GM21786 (cell line): Measurements from ENCODE around the gene MLLT6.

Source experiments
- ATAC-seq: cut with Tn5 transposase; IDR thresholded peaks from one replicate; pipeline ENCODE4 v1.9.1; 2021; ENCODE audit not compliant: unreplicated experiment

The MLLT6 gene

GRCh38 chr17:38741461-38741860 lies 36.4 kb downstream of the MLLT6 start:
- no peak for ATAC-seq

DNA sequence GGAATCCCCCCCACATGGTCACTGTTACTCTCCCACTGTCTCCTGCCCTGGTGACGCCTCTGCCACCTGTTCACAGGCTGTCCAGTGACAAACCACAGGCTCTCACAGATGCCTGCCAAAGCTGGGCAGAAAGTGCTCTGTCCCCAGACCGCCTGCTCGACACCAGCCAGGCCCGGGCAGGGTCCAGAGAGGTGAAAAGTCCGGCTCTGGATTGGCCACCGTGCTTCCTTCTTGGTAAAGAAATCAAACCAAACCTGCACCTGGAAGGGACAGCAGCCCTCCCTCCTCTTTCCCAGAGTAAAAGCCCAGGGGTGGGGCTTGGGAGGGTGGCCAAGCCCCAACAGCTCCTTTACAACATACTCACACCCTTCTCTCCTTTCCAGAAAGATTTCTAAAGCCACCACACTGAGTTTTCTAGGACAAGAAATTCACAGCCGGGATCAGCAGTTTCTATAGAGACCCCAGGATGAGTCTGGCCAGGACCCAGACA lies 36.9 kb downstream of the MLLT6 start:
- no peak for ATAC-seq

- no peak for ATAC-seq
Measured at GRCh38 chr17:38742411-38743308, 37.6 kb downstream of the MLLT6 start.

- ATAC-seq: no peak
Measured at GRCh38 chr17:38743556-38744171, 38.6 kb downstream of the MLLT6 start.

GRCh38 chr17:38745545-38745944 lies 40.5 kb downstream of the MLLT6 start:
- ATAC-seq: no peak

- no peak for ATAC-seq
Measured at GRCh38 chr17:38746004-38746848, 41.2 kb downstream of the MLLT6 start.

GRCh38 chr17:38746849-38747462 lies 41.9 kb downstream of the MLLT6 start:
- ATAC-seq: no peak

DNA sequence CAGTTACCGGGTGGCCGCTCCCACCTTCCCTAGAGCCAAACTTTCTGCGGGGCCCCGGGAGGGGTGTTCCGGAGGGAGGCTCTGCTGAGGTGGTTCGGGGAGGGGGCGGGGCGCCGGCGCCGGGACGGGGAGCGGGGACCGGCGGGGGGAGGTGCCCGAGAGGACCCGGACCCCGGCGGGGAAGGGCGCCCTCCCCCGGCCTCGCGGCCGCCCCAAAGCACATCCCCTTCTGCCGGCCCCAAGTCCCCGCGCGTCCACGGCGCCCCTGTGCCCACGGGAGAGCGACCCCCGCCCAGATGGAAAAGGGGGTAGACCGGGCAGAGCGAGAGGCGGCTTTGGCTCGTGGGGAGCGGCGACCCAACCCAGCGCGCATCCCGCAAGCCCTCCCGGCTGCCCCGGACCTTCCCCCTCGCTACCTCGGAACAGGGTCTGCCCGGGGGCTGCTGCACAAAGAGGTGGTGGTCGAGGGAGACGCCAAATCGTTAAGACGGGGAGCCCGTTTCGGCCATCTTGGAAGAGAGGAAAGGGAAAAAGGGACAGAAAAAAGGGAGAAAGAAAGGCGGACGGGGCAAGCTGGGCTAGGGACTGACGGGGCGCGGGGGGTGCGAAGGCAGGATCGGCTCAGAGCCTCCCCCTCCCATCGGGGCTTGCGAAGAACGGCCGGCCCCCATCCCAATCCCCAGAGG lies 42.5 kb downstream of the MLLT6 start:
- ATAC-seq: no peak

DNA sequence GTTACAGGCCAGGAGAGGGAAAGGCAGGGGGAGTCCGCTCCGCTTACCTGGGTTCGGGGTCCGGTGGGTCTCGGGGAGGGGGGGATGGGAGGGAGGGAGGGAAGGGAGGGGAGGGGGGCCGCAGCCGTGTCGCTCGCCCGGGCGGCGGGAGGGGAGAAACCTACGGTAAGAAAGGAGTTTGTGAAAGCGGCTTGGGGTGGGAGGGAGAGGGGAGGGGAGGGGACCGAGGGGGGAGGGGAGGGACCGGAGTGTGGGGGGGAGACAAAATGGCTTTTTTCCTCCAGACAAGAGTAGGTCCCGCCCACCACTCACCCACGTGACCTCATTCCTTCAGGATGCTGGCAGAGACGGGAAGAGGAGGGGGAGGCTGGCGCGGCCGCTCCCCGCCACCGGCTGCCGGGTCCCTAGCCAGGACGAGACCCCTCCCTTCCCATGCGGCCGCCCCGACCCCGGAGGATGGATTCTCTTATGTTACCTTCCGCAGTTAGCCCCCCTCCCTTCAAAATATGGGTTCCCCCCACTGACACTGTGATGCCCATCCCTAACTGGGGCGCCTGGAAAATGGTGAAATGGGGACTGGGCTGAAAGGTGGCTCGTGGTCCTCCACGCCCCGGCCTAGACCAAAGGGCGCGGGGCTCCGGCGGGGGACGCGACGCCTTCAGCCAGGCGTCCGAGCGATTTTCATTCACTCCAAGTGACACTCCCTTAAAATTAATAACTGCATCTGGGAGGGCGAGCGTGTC lies 43.2 kb downstream of the MLLT6 start, which contains the start of gene PCGF2:
PCGF2 (minus strand) TSS at position 188 of the 743 bp plus-strand sequence. CDS start 7,934 bp downstream, outside the sequence.
- ATAC-seq: no peak

GRCh38 chr17:38748892-38749222 lies 43.8 kb downstream of the MLLT6 start:
- no peak for ATAC-seq

GRCh38 chr17:38749223-38750043 lies 44.4 kb downstream of the MLLT6 start:
- no peak for ATAC-seq

- no peak for ATAC-seq
Measured at GRCh38 chr17:38750044-38750311, 44.9 kb downstream of the MLLT6 start.

- ATAC-seq: no peak
Measured at GRCh38 chr17:38750312-38751121, 45.4 kb downstream of the MLLT6 start.

DNA sequence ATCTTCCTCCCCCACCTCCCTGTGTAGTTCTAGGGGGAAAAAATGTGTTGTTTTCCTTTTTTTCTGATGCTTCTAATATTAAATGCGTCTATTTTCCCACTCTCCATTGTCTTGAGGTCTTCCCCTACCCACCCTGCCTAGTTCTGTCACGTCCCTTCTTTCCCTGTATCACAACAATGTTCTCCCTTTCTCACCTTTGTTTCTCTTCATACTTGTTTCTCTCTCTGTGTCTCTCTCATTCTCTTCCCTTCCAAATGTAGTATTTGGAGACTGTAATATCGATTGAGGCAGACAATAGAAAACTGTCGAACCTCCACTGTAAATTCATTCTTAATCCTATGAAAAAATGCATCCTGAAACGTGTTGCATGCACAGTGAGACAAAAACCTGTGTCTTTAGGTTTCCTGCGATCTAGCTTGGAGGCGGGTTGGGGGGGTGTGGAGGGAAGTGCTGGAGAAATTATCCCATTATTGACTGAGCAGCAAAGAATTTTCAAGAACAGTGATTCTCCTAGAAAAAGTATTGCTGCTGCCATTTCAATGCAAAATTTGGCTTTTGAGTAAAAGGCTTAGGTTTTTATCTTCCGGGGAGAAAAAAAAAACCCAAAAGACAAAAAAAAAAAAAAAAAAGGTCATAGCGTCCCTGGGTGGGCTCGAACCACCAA lies 46.2 kb downstream of the MLLT6 start:
- ATAC-seq: no peak

DNA sequence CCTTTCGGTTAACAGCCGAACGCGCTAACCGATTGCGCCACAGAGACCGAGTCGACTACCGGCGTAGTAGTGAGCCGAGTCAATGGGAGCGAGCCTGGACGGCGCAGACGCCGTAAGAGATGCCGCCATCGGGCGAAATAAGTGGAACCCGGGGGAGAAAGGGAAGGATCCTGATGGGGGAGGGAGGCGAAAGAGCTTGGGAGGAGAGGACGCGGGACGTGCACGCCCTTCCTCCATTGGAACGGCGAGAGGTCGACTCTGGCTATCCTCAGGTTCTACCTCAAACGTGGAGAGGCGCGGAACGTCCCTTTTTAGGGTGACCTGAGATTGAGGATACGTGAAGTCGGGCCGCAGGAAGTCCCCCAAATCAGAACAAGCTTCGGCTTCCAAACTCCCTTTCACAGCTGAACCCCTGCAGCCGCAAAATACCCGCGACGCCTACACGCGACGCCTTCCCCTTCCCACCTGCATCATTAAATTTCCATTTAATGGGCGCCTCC lies 46.8 kb downstream of the MLLT6 start:
- no peak for ATAC-seq

DNA sequence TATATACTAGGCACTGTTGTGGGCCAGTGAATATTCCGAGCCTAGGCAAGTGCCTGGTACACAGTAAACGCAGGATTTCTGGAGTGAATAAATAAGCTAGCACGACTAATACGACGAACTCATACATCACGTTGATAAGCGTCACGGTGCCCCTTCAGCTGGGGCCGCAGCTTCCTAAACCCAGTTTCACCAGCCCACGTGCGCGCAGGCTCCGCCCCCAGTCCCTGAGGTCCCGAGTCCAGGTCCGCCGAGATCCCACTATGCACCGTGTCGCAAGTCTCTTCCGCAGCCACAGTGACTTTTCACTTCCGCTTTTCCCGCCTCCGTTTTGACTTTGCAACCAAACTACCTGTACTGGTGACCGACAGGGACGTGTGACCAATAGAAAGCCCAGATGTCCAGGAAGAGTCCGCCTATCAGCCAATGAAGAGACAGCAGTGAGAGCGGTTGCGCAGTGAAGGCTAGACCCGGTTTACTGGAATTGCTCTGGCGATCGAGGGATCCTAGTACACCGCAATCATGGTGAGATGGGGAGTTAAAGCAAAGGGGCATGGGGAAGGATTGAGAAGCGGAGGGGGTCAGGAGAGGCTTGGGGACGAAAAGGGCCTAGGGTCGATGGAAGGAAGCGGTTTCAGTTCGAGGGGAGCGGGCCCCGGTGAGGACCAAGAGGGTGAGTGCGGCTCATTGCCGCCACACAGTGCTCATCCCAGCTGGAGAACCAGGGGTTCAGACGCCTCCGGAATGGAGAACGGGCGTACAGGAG lies 47.4 kb downstream of the MLLT6 start, which contains the start of gene PSMB3:
PSMB3 (plus strand) TSS at position 434 of the 763 bp plus-strand sequence; CDS start at position 520, 86 bp downstream.
- ATAC-seq: peak; percentile 85
